Measurements from ENCODE around the gene ACER3.
"Not testable (repeated sequence)": the region's sequence is repeated elsewhere in the genome, so short reads cannot be mapped to it uniquely, and the experiment has no call there.

The ACER3 gene

GRCh38 chr11:76836613-76837291, 24.0 kb upstream of the ACER3 start:
- DNase-seq (ENCODE audit: low spot score) = no peak

GRCh38 chr11:76837696-76838677, 22.7 kb upstream of the ACER3 start:
- no peak for DNase-seq (ENCODE audit: low spot score)

- DNase-seq (ENCODE audit: low spot score) = no peak
Observed at GRCh38 chr11:76838678-76839068, 22.0 kb upstream of the ACER3 start.

GRCh38 chr11:76839311-76839710, 21.4 kb upstream of the ACER3 start:
- no peak for DNase-seq (ENCODE audit: low spot score)

- DNase-seq (ENCODE audit: low spot score) = no peak
Observed at GRCh38 chr11:76841923-76842452, 18.7 kb upstream of the ACER3 start.

- DNase-seq (ENCODE audit: low spot score) = no peak
Observed at GRCh38 chr11:76843907-76844306, 16.8 kb upstream of the ACER3 start.

GRCh38 chr11:76844511-76844910, 16.2 kb upstream of the ACER3 start:
- no peak for DNase-seq (ENCODE audit: low spot score)

GRCh38 chr11:76845069-76845468, 15.6 kb upstream of the ACER3 start:
- no peak for DNase-seq (ENCODE audit: low spot score)

GRCh38 chr11:76846441-76846840, 14.3 kb upstream of the ACER3 start:
- no peak for DNase-seq (ENCODE audit: low spot score)

- DNase-seq (ENCODE audit: low spot score) = no peak
Observed at GRCh38 chr11:76849376-76849775, 11.3 kb upstream of the ACER3 start.

- DNase-seq (ENCODE audit: low spot score) = no peak
Observed at GRCh38 chr11:76850130-76850529, 10.6 kb upstream of the ACER3 start.

- no peak for DNase-seq (ENCODE audit: low spot score)
Observed at GRCh38 chr11:76850815-76851214, 9.9 kb upstream of the ACER3 start.

GRCh38 chr11:76854709-76855108, 6.0 kb upstream of the ACER3 start:
- no peak for DNase-seq (ENCODE audit: low spot score)

GRCh38 chr11:76855670-76856069, 5.0 kb upstream of the ACER3 start:
- DNase-seq (ENCODE audit: low spot score) = not testable (repeated sequence)

GRCh38 chr11:76856106-76856505, 4.6 kb upstream of the ACER3 start:
- no peak for DNase-seq (ENCODE audit: low spot score)

- DNase-seq (ENCODE audit: low spot score) = no peak
Observed at GRCh38 chr11:76856571-76856970, 4.1 kb upstream of the ACER3 start.

GRCh38 chr11:76857781-76858410, 2.8 kb upstream of the ACER3 start:
- DNase-seq (ENCODE audit: low spot score) = no peak

GRCh38 chr11:76859708-76860227, 950 bp upstream of the ACER3 start:
- DNase-seq (ENCODE audit: low spot score) = no peak

GRCh38 chr11:76861490-76861953, 804 bp downstream of the ACER3 start:
- DNase-seq (ENCODE audit: low spot score) = no peak

- DNase-seq (ENCODE audit: low spot score) = not testable (repeated sequence)
Observed at GRCh38 chr11:76862794-76863193, 2.1 kb downstream of the ACER3 start.

GRCh38 chr11:76863196-76863777, 2.6 kb downstream of the ACER3 start:
- no peak for DNase-seq (ENCODE audit: low spot score)
